GM12875 (cell line): Measurements from ENCODE around the gene VSIG10.
"Not testable (repeated sequence)": the region's sequence is repeated elsewhere in the genome, so short reads cannot be mapped to it uniquely, and the experiment has no call there.

Source experiments
- H3K4me3 ChIP-seq: one replicate; pipeline ENCODE4 v1.5.1; 2011; ENCODE audit warnings: low read depth, low read length, control low read depth
- TF ChIP-seq, protein P1 (sequence below): IDR thresholded peaks from 2 replicates; pipeline ENCODE4 v1.5.1; 2011; ENCODE audit warnings: low read depth, mild to moderate bottlenecking, control low read depth, inconsistent platforms, low read length, moderate library complexity, borderline replicate concordance; ENCODE audit not compliant: insufficient read depth

VSIG10 gene

GRCh38 chr12:118140825-118141224, 37.0 kb upstream of the VSIG10 start:
- TF ChIP-seq, protein P1, sequence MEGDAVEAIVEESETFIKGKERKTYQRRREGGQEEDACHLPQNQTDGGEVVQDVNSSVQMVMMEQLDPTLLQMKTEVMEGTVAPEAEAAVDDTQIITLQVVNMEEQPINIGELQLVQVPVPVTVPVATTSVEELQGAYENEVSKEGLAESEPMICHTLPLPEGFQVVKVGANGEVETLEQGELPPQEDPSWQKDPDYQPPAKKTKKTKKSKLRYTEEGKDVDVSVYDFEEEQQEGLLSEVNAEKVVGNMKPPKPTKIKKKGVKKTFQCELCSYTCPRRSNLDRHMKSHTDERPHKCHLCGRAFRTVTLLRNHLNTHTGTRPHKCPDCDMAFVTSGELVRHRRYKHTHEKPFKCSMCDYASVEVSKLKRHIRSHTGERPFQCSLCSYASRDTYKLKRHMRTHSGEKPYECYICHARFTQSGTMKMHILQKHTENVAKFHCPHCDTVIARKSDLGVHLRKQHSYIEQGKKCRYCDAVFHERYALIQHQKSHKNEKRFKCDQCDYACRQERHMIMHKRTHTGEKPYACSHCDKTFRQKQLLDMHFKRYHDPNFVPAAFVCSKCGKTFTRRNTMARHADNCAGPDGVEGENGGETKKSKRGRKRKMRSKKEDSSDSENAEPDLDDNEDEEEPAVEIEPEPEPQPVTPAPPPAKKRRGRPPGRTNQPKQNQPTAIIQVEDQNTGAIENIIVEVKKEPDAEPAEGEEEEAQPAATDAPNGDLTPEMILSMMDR: no peak
- no peak overlapping the region for H3K4me3 ChIP-seq

GRCh38 chr12:118137148-118137678, 33.4 kb upstream of the VSIG10 start:
- peak overlapping the region; percentile 92 for H3K4me3 ChIP-seq
- TF ChIP-seq, protein P1: no peak

DNA sequence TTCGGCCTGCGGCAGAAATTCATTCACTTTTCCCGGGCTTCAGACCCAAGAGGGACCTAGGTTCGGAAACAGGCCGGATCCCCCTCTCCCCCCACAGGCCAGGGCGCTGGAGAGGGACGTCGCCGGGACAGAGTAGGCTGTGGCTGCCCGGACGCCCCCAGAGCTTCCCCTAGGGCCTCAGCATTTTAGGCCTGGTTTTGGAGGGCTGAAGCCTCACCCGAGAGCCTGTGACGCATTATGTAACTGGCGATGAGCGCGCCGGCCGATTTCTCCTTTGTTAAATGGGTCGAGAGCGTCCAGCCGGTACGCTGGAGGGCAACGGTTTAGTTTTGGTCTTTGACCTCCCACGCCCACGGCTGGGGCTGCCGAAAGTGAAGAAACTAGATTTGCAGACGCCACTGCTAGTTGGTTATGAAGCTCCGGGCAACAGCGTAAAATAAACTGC, 32.8 kb upstream of the VSIG10 start:
- H3K4me3 ChIP-seq: peak overlapping the region; percentile 92
- TF ChIP-seq, protein P1: no peak

GRCh38 chr12:118135788-118136558, 32.2 kb upstream of the VSIG10 start, which contains the start of gene PEBP1:
Gene PEBP1 (plus strand): TSS chr12:118136124. CDS start chr12:118136210, 86 bp downstream.
- peak within 1 kb of the TSS; percentile 92 for H3K4me3 ChIP-seq
- TF ChIP-seq, protein P1: no peak

DNA sequence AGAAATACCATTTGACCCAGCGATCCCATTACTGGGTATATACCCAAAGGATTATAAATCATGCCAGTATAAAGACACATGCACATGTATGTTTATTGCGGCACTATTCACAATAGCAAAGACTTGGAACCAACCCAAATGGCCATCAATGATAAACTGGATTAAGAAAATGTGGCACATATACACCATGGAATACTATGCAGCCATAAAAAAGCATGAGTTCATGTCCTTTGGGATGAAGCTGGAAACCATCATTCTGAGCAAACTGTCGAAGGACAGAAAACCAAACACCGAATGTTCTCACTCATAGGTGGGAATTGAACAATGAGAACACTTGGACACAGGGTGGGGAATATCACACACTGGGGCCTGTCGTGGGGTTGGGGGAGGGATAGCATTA, 25.6 kb upstream of the VSIG10 start:
- H3K4me3 ChIP-seq: not testable (repeated sequence)

GRCh38 chr12:118127867-118128266, 24.1 kb upstream of the VSIG10 start:
- no peak overlapping the region for H3K4me3 ChIP-seq
- TF ChIP-seq, protein P1: no peak

DNA sequence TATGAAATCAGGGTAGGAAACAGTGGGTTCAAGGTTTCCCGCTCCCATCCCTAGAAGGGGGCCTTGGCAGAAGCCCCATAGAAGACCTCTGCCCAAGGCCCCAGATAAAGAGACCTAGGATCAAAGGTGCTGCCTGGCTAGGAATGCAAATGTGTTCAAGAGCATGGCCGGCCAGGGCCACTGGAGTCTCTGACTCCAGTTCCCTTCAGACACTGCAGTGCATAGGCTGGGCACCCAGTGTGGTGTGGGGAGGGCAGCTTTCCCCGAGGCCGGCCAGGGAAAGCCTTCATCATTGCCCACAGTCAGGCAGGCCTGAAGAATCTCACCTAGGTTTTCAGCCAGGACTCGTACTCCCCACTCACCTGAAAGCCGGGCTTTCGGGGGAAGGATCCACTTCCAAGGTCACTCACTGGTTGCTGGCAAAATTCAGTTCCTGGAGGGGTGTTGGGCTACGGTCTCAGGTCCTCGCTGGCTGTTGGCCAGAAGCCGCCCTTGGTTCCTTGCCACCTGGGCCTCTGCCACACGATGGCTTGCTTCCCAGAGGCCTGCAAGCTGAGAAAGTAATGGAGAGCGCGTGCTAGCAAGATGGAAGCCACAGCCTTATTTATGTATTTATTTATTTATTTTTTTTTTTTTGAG, 22.4 kb upstream of the VSIG10 start:
- no peak overlapping the region for H3K4me3 ChIP-seq
- TF ChIP-seq, protein P1: no peak
